ENCODE data around the gene FAU.
"Not testable (repeated sequence)": the region's sequence is repeated elsewhere in the genome, so short reads cannot be mapped to it uniquely, and the experiment has no call there.

The FAU gene

DNA sequence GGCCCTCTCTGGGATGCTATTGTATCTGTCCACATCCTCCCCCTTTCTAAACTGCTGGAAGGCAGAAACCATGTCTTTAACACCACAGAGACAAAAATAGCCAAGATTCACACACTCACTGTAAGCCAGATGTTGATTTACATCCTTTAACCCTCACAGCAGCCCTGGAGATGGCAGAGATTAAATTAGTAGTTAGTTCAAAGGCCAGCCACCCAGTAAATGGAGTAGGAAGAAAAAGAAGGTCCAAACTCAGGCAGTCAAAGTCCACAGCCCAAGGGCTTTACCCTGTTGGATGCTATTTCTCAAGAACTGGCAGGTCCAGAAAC is 2.3 kb downstream of the FAU start:
- no peak for DNase-seq

DNA sequence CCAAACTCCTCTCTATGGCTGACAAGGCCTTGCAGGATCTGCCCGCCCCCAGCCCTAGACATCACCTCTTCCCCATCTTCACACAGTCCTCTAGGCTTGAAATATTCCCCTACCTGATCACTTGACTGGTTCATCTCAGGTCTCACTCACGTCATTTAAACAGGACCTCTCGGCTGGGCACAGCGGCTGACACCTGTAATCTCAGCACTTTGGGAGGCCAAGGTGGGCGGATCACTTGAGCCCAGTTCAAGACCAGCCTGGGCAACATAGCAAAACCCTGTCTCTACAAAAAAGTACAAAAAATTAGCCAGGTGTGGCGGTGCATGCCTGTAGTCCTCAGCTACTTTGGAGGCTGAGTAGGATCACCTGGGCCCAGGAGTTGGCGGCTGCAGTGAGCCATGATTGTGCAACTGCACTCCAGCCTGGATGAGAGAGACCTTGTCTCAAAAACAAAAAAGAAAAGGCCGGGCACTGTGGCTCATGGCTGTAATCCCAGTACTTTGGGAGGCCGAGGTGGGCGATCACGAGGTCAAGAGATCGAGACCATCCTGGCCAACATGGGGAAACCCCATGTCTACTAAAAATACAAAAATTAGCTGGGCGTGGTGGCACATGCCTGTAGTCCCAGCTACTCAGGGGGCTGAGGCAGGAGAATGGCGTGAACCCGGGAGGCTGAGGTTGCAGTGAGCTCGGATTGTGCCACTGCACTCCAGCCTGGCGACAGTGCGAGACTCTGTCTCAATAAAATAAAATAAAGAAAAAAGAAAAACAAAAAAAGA is 2.9 kb downstream of the FAU start:
- DNase-seq = not testable (repeated sequence)

DNA sequence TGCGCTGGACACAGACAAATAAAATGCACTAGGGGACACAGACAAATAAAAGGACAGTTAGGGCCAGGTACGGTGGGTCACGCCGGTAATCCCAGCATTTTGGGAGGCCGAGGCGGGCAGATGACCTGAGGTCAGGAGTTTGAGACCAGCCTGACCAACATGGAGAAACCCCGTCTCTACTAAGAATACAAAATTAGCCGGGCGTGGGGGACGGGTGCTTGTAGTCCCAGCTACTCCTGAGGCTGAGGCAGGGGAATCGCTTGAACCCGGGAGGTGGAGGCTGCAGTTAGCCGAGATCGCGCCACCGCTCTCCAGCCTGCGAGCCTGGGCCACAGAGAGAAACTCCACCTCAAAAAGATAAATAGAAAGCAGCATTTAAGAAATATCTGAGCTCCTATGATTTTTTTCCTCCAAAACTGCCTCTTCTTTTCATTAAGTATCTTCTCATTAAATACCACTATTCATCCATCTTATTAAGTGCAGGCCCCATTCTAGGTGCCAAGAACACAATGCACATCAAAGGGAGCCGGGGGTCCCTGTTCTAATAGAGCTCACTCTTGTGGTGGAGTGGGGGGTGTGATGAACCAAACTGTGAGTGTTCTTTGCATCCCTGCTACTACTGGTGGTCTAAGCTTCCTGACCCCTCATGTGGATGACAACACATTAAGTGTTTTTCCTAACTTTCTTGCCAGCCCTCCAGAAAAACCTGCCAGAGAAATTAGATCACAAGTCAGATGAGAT is 3.7 kb downstream of the FAU start:
- DNase-seq = no peak

DNA sequence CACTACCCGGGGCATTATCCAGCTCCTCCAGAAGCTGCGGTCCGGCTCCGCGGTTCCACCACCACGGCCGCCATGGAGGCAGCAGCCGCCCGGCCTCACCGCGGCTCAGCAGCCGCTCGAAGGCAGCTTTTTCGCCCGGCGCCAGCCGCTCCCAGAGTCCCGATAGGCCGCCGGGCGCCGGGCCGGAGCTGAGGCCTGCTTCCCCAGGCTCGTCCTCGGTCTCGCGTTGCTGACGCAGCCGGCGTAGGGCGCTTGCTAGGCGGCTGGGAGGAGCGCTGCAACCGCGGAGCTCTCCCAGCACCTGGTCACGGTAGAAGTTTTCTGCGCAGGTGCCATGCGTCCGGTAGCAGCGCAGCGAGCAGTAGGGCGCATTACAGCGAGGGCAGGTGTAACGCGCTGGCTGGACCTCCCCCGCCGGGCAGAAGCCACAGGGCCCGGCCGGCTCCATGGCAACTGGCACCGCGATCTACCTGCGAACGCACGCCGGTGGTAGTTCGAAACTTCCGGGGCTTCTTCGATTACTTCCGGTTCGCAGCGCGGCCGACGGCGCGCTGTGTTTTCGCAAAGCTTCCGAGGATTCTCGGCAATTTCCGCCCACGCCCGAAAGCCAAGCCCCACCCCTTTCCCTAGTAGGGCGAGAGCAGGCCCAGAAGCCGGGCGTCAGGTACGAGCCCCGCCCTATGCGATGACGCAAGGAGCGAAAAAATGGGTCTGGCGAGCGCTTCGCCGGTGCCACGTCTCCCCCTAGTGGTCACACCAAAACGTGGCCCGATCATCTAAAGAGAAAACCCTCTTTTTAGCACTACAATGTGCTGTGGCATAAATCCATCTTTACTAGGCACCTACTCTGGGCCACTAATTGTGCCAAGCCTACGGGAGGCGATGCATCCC is 4.5 kb downstream of the FAU start, which contains the start of gene ZNHIT2:
Gene ZNHIT2, minus strand, starts transcription at position 496 of the 891 bp plus-strand sequence. Its CDS starts 48 bp downstream, at position 448.
- DNase-seq = peak; percentile 100

DNA sequence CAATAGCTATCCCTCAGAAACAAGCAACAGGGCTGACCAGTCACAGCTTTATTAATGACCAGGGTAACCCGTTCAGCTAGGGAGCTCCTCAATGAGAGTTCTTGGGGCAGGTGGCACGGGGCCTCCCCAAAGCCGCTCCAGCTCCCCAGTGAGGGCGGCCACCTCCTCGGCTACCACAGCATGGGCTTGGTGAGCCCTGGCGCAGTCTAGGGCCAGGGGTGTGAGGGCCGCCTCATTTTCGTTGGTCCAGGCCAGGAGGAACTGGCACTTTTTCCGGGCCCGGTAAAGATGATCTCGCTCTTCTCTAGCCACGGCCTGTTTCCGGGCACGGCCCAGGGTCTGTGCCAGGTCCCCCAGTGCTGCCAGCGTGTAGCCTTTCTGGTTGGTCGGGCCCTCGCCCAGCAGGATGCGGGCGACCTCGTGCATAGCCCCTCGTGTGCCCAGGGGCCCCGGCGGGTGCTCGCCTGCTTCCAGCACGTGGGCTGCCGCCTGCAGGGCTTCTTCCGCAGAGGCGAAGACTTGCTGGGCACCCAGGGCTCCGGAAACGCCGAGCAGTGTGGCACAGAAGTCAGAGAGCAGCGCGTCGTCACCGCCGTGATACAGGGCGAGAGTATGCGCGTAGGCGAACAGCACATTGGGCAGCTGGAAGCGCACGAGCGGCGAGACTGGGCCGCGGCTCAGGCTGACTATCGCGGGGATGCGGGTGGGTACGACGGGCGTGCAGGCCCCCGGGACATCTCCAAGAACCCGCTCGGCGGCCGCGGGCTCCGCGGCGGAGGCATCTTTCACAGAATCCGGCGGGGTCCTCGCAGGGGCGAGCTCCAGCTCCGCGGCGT is 5.3 kb downstream of the FAU start:
- peak; percentile 82 for DNase-seq

DNA sequence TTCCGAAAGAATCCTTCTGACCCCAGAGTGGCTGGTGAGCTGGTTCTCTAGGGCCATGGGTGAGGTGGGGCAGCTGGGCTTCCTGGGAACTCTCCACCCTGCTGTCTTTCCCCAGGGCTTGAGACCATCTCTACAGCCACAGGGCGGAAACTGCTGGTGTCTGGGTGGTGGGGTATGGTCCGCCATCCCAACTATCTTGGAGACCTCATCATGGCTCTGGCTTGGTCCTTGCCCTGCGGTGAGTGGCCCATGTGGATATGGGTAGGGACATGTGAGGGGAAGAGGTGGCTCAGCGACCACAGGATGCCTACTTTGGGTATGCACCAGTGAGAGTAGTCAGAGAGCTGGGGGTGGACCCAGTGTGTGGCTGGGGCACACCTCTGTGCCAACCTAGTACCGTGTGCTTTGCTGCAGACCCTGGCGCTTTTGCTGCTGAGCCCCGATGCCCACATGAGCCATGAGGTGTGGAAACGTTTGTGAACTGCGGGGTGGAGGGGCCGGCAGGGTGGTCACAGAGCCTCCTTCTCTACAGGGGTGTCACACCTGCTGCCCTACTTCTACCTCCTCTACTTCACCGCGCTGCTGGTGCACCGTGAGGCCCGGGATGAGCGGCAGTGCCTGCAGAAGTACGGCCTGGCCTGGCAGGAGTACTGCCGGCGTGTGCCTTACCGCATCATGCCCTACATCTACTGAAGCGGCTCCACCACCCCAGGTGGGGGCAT is 6.4 kb downstream of the FAU start:
- DNase-seq = no peak

DNA sequence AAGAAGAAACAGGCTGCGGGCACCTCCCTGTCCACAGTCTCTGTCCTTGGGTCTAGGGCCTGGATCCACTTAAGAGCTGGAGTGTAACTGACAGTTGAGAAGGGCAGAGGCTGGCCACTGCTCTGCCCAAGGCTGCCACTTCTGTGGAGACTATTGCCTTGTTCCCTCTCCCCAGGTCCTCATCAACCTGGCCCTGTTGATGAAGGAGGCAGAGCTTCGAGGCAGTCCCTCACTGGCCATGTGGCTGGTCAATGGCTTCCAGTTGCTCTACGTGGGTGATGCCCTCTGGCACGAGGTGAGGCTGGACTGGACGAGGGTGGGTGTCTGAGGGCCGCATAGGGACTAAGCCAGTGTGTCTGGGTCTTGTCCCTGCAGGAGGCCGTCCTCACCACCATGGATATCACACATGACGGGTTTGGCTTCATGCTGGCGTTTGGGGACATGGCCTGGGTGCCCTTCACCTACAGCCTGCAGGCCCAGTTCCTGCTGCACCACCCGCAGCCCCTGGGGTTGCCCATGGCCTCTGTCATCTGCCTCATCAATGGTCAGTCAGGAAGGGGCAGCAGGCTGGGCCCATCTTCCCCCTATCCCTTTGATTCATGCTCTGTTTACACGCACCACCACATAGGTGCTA is 7.3 kb downstream of the FAU start:
- no peak for DNase-seq

DNA sequence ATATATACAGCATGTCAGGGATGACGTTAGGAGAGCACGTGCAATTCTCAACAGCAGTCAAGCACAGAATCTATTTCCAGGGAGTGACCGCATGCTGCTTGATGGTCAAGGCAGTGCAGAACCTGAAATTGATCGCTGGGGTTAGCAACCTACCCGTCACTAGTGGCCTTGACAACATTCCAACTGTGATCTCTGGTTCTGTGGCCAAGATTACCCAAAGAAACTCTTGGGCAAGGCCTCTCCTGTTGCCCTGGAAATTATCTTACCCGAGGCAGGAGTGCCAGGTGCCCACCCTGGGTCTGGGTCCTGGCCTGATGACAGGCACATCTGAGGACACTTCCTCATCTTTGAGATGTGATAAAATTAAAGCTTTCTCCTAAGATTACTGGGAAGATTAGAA is 8.1 kb downstream of the FAU start:
- DNase-seq = no peak

DNA sequence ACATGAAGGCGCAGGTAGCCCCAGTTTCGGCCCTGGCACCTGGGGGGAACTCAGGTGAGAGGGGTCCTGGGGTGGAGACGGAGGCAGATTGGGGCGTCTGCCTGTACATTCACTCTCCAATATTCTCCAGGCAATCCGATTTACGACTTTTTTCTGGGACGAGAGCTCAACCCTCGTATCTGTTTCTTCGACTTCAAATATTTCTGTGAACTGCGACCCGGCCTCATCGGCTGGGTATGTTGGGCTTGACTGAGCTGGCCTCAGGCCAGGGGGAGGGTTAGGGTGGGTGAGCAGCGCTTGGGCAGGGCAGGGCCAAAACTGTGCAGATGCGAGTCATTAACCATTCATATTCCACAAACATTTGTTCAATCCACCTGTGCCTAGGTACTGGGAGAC is 8.6 kb downstream of the FAU start:
- no peak for DNase-seq

DNA sequence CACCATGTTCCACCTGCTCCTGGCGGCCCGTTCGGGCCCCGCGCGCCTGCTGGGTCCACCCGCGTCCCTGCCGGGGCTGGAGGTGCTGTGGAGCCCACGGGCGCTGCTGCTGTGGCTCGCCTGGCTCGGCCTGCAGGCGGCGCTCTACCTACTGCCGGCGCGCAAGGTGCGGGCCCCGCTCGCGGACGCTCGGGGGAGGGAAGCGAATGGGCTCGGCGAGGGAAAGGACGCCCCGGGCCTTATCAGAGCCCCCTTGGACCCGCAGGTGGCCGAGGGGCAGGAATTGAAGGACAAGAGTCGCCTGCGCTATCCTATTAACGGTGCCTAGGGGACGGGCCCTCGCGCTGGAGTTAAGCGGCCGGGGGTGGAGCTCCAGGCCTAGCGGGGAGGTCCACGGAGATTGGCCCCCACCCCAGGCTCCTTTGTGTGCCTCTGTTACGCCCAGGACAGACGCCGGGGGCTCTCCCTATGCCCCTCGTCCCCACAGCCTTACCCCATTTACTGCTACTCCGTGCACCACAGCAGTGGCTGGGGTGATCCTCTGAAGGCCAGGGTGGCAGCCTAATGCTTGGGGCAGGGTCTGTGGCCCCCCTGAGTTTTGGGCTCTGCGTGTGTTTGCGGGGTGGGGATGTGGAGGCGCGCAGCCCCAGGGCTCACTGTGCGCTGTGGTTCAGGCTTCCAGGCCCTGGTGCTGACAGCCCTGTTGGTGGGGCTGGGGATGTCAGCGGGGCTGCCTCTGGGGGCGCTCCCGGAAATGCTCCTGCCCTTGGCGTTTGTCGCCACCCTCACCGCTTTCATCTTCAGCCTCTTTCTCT is 9.2 kb downstream of the FAU start:
- DNase-seq = peak; percentile 72

DNA sequence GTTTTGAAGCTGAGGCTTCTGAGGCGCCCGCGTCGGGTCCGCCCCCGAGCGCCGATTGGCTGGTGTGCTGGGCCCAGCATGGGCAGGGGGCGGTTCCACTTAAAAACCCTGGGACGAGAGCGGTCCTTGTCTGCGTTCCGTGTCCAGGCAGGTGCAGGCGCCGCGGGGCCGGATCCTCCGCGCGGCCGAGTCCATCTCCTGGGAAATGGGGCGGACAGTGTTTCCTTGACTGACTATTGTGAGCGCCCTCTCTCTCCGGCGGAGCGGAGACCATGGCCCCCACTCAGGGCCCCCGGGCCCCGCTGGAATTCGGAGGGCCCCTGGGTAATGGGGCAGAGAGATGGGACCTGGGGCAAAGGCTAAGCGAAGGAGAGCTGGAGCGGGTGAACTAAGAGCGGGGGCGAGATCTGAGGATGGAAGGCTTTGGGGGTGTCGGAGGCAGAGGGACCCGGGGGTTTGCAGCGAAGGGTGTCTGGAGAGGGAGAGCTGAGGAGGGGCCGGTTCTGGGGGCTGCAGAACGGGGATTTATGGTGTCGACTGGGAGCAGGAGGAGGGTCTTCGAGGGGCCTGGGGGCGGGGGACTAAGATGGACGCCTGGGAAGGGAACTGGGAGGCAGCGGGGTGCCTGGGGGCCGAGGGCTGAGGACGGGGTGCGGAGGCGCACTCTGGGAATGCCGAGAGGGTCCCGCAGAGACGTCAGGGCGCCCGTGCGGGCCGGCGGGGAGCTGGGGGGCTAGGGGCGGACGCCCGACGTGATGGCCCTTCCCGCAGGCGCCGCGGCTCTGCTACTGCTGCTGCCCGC is 10.0 kb downstream of the FAU start, which contains the start of gene TM7SF2:
Gene TM7SF2, plus strand, starts transcription at position 129 of the 802 bp plus-strand sequence. Its CDS starts 144 bp downstream, at position 273.
- DNase-seq = peak; percentile 92

DNA sequence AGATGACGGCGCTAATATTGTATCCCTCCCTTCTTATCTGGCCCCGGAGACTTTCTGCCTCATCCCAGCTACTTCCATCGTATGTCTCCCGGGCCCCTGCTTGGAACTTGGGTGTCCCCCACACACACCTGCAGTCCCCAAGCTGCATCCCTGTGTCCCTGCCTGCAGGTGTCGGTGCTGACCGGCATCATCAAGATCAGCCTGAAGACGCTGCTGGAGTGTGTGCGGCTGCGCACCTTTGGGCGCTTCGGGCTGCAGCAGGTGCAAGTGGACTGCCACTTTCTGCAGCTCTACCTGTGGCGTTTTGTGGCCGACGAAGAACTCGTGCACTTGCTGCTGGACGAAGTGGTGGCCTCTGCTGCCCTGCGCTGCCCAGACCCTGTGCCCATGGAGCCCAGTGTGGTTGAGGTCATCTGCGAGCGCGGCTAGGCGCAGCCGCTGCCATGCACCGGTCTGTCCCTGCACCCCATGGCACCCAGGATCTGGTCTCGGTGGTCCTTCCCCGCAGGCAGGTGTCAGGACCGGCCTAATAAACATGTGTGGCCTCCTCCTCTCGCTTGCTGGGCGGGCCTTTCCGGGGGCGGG is 10.7 kb downstream of the FAU start:
- no peak for DNase-seq

DNA sequence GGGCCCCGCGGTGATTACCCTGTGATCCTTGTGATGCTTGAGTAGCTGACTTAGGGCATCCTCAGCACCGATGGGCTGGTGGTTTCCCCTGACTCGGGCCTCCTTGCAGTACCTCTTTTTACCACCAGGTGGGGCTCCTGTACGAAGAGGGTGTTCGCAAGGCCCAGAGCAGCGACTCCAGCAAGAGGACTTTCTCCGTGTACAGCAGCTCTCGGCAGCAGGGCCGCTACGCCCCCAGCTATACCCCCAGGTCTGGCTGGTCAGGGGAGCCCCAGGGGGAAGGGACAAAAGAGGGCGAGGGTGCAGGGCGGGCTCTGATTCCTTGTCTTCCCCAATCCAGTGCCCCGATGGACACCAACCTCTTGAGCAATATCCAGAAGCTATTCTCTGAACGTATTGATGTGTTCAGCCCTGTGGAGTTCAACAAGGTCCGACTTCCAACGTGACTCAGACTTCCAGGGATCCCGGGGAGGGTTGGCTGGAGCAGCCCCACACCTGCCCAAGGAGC is 11.5 kb downstream of the FAU start:
- DNase-seq = peak; percentile 94

DNA sequence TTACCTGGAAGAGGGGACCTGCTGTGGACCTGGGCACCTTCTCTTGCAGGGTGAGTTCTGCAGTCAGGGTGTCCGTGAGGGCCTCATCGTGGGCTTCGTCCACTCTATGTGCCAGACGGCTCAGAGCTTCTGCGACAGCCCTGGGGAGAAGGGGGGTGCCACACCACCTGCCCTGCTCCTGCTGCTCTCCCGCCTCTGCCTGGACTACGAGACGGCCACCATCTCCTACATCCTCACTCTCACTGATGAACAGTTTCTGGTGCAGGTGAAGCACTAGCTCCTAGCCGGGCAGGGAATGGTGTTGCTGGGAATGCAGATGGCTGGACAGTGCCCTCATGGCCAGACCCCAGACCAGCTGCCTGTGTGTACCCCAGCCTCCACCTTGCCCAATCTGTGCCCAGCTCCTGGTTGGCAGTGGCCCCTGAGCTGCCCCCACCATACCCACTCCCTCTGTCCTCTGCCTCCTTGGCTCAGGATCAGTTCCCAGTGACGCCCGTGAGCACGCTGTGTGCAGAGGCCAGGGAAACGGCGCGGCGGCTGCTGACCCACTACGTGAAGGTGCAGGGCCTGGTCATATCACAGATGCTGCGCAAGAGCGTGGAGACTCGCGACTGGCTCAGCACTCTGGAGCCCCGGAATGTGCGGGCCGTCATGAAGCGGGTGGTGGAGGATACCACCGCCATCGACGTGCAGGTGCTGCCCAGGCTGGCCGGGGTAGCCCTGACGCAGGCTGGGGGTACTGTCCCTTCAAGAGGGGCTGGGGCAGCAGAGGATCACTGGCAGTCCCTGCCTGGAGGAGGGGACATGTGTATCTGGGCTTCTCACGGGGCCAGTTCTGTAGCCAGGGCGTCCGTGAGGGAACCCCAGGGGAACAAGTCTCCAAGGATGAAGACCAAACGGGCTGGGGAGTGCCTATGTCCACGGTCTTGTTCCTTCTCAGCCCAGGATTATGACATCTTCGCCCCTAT is 12.4 kb downstream of the FAU start:
- no peak for DNase-seq

DNA sequence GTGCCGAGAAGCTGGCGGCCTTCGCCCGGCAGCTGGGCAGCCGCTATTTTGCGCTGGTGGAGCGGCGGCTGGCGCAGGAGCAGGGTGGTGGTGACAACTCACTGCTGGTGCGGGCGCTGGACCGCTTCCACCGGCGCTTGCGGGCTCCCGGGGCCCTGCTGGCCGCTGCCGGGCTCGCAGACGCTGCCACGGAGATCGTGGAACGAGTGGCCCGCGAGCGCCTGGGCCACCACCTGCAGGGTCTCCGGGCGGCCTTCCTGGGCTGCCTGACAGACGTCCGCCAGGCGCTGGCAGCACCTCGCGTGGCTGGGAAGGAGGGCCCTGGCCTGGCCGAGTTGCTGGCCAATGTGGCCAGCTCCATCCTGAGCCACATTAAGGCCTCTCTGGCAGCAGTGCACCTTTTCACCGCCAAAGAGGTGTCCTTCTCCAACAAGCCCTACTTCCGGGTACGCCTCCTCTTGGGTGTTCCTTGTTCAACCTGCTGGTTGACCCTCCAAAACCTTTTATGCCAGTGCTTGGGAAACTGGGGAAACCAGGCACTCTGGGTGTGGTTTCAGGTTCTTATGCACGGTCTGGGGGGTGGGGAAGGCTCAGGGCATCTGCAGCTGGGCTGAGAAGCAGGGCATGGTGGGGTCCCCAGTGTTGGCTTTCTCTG is 13.3 kb downstream of the FAU start:
- DNase-seq = no peak

DNA sequence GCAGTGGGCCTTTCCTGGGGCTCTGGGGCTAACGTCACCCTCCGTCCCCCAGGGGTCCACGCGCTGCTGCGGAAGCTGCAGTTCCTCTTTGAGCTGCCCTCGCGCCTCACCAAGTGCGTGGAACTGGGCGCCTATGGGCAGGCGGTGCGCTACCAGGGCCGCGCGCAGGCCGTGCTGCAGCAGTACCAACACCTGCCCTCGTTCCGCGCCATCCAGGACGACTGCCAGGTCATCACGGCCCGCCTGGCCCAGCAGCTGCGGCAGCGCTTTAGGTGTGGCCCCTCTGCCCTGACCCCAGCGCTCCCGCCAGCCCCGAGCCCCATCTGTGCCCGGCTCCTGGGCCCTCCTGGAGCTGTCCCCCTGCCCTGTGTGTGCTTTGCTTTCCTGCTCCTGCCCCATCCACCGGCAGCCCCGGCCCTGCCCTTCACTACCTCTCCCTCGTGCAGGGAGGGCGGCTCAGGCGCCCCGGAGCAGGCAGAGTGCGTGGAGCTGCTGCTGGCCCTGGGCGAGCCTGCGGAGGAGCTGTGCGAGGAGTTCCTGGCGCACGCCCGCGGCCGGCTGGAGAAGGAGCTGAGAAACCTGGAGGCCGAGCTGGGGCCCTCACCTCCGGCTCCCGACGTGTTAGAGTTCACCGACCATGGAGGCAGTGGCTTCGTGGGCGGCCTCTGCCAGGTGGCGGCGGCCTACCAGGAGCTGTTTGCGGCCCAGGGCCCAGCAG is 14.0 kb downstream of the FAU start:
- DNase-seq = no peak
